Stimulated activated CD4-positive, alpha-beta T cell treated with anti-CD3 and anti-CD28 coated beads, TNF-alpha, amount 100 ng/mL, for 4 hours (primary cell): ENCODE measurements around the gene L3MBTL4.
"Not testable (repeated sequence)": the region's sequence is repeated elsewhere in the genome, so short reads cannot be mapped to it uniquely, and the experiment has no call there.

Source experiments
- DNase-seq, 3 experiments: peaks; one replicate each; pipeline ENCODE4 v3.0.0-alpha.2; 2020; ENCODE audit warnings: low read depth in 3 of 3

Gene L3MBTL4

DNA sequence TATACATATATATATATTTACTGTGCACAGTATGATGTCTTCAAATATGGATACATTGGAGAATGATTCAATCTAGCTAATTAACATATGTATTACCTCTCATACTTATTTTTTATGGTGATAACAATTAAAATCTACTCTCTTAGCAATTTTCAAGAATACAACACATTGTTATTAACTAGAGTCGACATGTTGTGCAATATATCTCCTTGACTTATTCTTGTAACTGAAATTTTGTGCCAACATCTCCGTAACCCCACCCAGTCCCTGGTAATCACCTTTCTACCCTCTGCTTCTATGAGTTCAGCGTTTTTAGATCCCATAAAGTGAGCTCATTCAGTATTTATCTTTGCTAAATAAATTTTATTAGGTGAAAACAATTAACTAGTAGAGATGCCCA lies 303.0 kb downstream of the L3MBTL4 start:
- DNase-seq = no peak

- DNase-seq = no peak
Observed at GRCh38 chr18:6109743-6110142, 305.0 kb downstream of the L3MBTL4 start.

DNA sequence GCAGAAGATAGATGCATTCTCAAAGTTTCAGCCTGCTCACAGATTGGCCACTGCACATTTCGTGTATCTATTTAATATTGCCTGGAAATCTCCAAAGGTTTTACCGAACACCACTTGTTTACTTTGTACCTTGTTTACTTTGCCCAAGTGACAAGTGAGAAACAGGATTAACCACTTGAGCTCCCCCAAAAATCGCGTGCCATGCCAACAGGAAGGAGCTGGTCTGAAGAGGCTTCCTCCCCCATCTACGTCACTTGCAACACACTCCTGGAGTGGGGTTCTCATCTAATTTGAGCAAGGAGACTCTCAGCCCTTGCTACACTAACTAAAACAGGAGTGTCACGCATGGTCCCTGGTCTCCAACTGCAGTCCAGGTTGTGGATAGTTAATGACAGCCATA lies 306.9 kb downstream of the L3MBTL4 start:
- no peak for DNase-seq

GRCh38 chr18:6106091-6106685 lies 308.5 kb downstream of the L3MBTL4 start:
- DNase-seq = no peak

DNA sequence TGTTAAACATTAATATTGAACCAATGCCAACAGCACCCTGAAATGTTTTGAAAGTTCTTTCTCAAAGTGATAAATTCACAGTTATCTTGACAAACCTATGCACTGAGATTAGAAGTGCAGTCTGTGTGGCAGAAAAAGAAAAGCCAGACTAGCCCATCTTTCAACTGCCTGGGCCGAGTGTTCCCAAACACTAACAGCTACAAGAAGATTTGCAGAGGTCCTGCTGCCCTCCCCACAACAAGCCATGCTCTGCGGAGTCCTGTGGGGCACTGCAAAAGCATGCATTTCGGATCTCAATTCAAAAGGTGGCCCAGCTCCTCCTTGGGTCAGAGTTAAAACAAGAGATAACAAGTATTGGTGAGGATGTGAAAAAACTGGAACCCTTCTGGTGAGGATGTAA lies 311.0 kb downstream of the L3MBTL4 start:
- DNase-seq = no peak

- no peak for DNase-seq
Observed at GRCh38 chr18:6096730-6097129, 318.0 kb downstream of the L3MBTL4 start.

DNA sequence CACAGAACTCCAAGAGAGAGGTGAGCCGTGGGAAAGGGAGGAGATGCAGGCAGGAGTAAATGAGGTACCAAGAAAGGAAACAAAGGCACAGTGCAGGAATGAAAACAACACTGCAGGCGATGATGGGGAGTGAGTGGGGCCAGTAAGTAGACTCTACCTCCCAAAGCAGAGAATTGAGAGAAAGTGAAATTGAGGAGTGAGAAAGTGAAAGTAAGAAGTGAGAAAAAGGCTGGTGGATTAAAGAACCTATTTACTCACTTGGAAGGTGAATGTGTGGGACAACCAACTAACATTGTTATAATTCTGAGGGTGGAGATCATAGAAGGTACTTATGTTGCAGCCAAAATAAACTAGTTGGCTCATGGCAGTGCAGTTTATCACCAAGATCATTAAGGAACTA lies 326.3 kb downstream of the L3MBTL4 start:
- DNase-seq = no peak

- DNase-seq = no peak
Observed at GRCh38 chr18:6086731-6087130, 328.0 kb downstream of the L3MBTL4 start.

DNA sequence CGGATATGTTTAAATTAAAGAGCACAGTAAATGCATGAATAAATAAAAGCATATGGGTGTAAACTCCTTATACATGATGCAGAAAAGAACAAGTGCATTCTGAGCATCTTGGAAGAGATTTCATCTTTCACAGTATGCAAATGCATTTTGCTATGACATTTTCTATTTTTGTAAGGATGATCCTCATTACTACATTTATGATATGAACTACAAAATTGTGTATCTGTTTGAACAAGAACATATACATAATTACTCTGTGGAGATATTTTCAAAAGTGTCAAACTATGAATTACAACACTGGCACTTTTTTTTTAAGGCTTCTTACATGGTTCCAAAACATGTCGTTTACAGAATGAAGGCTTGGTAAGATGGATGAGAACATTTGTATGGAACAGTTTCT lies 335.3 kb downstream of the L3MBTL4 start:
- no peak for DNase-seq

GRCh38 chr18:6078877-6079276 lies 335.8 kb downstream of the L3MBTL4 start:
- no peak for DNase-seq

GRCh38 chr18:6072423-6072822 lies 342.3 kb downstream of the L3MBTL4 start:
- DNase-seq = not testable (repeated sequence)

- no peak for DNase-seq
Observed at GRCh38 chr18:6069539-6069938, 345.2 kb downstream of the L3MBTL4 start.

DNA sequence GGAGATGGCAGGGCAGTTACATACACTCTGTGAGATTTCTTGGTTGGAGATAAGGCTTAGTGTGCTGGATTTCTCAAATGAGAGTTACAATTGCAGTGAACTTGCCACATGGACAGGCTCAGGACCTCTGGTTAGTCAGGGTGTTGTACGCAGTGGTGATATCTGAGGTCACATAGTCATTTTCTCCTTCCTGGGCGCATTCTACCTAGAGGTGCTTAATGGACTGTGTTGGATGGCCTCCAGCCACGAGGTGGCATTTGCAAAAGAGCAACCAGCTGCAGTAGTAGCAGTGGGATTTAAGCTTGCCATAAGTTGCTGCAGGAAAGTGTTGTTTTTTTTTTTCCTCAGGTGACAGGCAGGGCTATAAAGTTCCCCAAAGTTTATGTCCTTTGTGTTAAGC lies 345.6 kb downstream of the L3MBTL4 start:
- no peak for DNase-seq

DNA sequence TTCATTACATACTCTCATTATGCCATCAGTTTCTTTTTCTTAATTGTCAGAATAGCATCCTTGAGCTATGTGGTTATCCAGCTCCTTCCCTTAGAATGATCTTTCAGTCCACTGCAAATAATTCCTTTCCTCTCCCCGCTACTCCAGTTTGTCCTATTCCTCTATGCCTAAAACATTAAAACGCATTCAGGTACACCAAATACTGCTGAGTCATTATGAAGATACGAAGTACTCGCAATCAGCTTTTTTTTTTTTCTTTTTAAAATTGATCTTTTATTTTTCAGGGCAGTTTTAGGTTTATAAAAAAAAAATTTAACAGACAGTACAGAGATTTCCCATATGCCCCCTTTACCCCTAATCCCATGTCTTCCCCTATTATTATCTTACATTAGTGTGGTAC lies 354.6 kb downstream of the L3MBTL4 start:
- no peak for DNase-seq

DNA sequence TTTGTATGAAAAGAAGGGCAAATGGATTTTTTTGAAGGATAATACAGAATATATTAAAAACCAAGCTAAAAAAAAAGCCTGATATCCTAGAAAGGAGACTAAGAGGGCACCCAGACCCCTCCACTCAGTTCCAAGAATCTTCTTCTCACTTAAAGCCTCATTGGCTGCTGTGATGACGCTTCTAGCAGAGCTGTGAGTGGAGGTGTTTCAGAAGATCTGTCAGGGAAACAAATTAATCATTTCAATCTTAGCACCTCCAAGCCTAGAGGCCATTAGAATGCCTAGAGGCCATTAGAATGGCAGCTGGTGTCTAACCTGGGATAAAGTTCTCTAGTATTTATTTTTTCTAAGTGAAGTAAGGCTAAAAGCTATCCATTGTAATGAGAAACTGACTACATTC lies 355.2 kb downstream of the L3MBTL4 start:
- DNase-seq = no peak

DNA sequence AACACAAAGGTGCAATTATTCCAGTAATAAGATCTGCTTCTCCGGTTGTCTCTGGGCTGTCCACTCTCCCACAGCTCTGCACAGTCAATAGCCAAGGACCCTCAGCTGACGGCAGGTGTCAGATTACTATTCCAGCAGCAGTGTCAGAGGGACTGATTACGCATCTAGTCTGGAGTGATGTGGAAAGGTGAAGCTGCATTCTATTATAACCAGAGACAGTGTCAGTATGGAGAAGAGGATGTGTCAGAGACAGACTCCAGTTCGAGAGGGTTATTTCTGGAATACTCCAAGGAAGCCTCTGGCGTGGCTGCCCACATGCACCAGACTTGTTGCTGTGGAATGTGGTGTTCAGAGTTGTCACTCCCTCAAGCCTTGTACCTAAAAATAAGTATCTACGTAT lies 355.8 kb downstream of the L3MBTL4 start:
- DNase-seq = no peak

DNA sequence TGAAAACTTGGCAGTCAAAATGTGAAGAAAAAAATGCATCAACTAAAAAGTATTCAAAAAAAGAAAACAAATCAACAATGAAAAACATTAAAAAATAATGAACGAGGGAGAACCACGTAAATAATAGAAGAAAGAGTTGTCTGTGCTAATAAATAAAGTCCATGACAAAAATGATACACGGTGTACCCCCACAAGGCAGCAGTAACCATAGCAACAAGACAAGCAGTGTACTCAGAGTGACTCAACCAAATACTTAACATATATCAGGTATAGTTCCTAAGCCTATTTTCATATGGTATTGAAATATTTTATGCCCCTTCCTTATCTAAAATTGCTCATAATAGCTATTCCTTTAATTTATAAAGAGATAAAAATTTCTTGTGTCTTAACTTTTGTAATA lies 357.1 kb downstream of the L3MBTL4 start:
- DNase-seq = no peak

GRCh38 chr18:6056171-6056910 lies 358.4 kb downstream of the L3MBTL4 start:
- DNase-seq = no peak

DNA sequence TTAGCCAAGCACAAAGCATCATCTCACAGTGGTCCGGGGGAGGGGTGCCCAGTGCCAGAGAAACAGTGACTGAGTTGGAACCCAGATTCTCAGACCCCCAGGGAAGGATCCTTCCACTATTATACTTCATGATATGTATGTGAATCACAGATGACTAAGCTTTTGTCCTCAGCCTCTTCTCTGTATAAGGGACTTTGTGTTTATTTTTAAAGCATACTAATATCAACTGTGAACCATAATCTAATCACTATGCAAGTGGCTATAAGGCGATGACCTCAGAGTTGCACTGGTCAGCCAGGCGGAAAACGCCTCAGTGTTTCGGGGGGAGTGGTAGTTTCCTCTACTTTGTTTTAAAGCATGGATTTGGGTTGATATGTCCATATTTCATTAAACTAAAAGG lies 359.0 kb downstream of the L3MBTL4 start:
- no peak for DNase-seq

GRCh38 chr18:6054256-6054842 lies 360.4 kb downstream of the L3MBTL4 start:
- DNase-seq = no peak

- DNase-seq = no peak
Observed at GRCh38 chr18:6052449-6052913, 362.2 kb downstream of the L3MBTL4 start.

GRCh38 chr18:6047596-6047995 lies 367.1 kb downstream of the L3MBTL4 start:
- not testable (repeated sequence) for DNase-seq

DNA sequence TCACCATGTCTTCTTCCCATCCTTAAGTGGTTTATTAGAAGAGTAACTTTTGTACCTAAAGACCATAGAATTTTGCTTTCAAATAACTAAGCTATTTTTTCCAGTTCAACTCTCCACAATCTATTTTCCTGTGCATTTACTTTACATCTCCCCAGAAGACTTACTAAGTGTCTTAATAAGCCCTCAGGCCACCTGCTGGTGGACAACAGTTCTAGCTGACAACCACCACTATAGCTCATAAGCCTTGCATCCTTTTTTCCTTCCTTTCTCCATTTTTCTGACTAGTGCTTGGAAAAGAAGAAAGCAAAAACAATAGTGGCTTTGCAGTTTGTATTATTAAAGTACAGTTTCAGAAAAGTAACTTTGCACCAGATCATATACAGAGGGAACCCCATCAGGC lies 369.9 kb downstream of the L3MBTL4 start:
- DNase-seq = no peak
